WTC11 (cell line): ENCODE results near the gene CD180. TPM values are rescaled to one million over a fixed set of nuclear protein-coding genes. Genes with fewer than 3 reads are reported as not detected.

Source experiments
- ATAC-seq: fragments of 200-7000 bp; cut with Tn5 transposase; 2 replicates; pipeline ENCODE4 v1.10.0; 2021; ENCODE audit warnings: mild to moderate bottlenecking, moderate library complexity
- CTCF ChIA-PET: fragments of 300-600 bp; sonication (Branson Sonifier 250); formaldehyde crosslinking; loops from one replicate; lab custom pipeline; 2021; ENCODE audit warnings: antibody characterized with exemption; lab: Charles Lee
- POLR2A ChIA-PET: fragments of 350-600 bp; sonication (Branson Sonifier 250); formaldehyde crosslinking; loops from one replicate; lab custom pipeline; 2021; ENCODE audit warnings: antibody characterized with exemption; lab: Charles Lee
- DNase-seq: peaks from one replicate; pipeline ENCODE4 v3.0.0; 2021; ENCODE audit warnings: low spot score
- H3K27ac Mint-ChIP-seq: 2 replicates; pipeline ENCODE4 v1.8.0; 2021; ENCODE audit warnings: mixed read lengths
- H3K27me3 Mint-ChIP-seq: 2 replicates; pipeline ENCODE4 v1.8.0; 2021; ENCODE audit warnings: low read depth, mild to moderate bottlenecking, moderate library complexity, mixed read lengths
- H3K36me3 Mint-ChIP-seq: 2 replicates; pipeline ENCODE4 v1.8.0; 2021; ENCODE audit warnings: mixed read lengths
- H3K4me1 Mint-ChIP-seq: 2 replicates; pipeline ENCODE4 v1.8.0; 2022; ENCODE audit warnings: mixed read lengths
- H3K4me3 Mint-ChIP-seq: 2 replicates; pipeline ENCODE4 v1.8.0; 2021; ENCODE audit warnings: mild to moderate bottlenecking, moderate library complexity, mixed read lengths
- H3K9me3 Mint-ChIP-seq: 2 replicates; pipeline ENCODE4 v1.8.0; 2021; ENCODE audit warnings: mixed read lengths
- ATF3 ChIP-seq: sonication (generic); formaldehyde crosslinking; conservative IDR thresholded peaks from 2 replicates; pipeline ENCODE4 v1.8.1; 2022; ENCODE audit warnings: mild to moderate bottlenecking, missing genetic modification reagents
- CDX4 ChIP-seq: fragments of 250-450 bp; sonication (Bioruptor Pico); IDR thresholded peaks from 2 replicates; pipeline ENCODE4 v1.9.0; 2021; ENCODE audit warnings: moderate library complexity, mild to moderate bottlenecking, inconsistent platforms, borderline replicate concordance
- EMX1 ChIP-seq: fragments of 250-450 bp; sonication (Bioruptor Pico); IDR thresholded peaks from 2 replicates; pipeline ENCODE4 v1.8.0; 2021; ENCODE audit warnings: mild to moderate bottlenecking
- FOXP4 ChIP-seq: sonication (generic); formaldehyde crosslinking; IDR thresholded peaks from 2 replicates; pipeline ENCODE4 v1.8.0; 2022; ENCODE audit warnings: mild to moderate bottlenecking, missing genetic modification reagents
- GRHL2 ChIP-seq: fragments of 250-450 bp; sonication (Bioruptor Pico); IDR thresholded peaks from 2 replicates; pipeline ENCODE4 v1.8.0; 2022; ENCODE audit warnings: mild to moderate bottlenecking, moderate library complexity; ENCODE audit not compliant: insufficient replicate concordance, severe bottlenecking
- GTF2I ChIP-seq: fragments of 250-450 bp; sonication (Bioruptor Pico); conservative IDR thresholded peaks from 2 replicates; pipeline ENCODE4 v1.4.0; 2021; ENCODE audit warnings: mild to moderate bottlenecking
- MYBL2 ChIP-seq: sonication (generic); formaldehyde crosslinking; IDR thresholded peaks from 2 replicates; pipeline ENCODE4 v1.8.1; 2023; ENCODE audit warnings: mild to moderate bottlenecking, moderate library complexity, missing genetic modification reagents
- NFATC4 ChIP-seq: fragments of 250-450 bp; sonication (Bioruptor Pico); IDR thresholded peaks from 2 replicates; pipeline ENCODE4 v1.9.0; 2021; ENCODE audit warnings: mild to moderate bottlenecking
- RELA ChIP-seq: sonication (generic); formaldehyde crosslinking; IDR thresholded peaks from 2 replicates; pipeline ENCODE4 v1.8.1; 2022; ENCODE audit warnings: missing genetic modification reagents, mild to moderate bottlenecking, borderline replicate concordance
- SMAD3 ChIP-seq: sonication (generic); formaldehyde crosslinking; IDR thresholded peaks from 2 replicates; pipeline ENCODE4 v1.8.0; 2022; ENCODE audit warnings: missing genetic modification reagents, mild to moderate bottlenecking, borderline replicate concordance
- ZBTB43 ChIP-seq: sonication (generic); formaldehyde crosslinking; IDR thresholded peaks from 2 replicates; pipeline ENCODE4 v1.8.1; 2023; ENCODE audit warnings: mild to moderate bottlenecking, missing genetic modification reagents
- ZNF138 ChIP-seq: sonication (generic); formaldehyde crosslinking; conservative IDR thresholded peaks from 2 replicates; pipeline ENCODE4 v1.8.1; 2022; ENCODE audit warnings: mild to moderate bottlenecking, moderate library complexity, missing genetic modification reagents
- ZNF232 ChIP-seq: sonication (generic); formaldehyde crosslinking; IDR thresholded peaks from 2 replicates; pipeline ENCODE4 v1.8.0; 2022; ENCODE audit warnings: mild to moderate bottlenecking, missing genetic modification reagents
- ZNF281 ChIP-seq: sonication (generic); formaldehyde crosslinking; IDR thresholded peaks from 2 replicates; pipeline ENCODE4 v1.8.0; 2023; ENCODE audit warnings: mild to moderate bottlenecking, missing genetic modification reagents
- ZNF671 ChIP-seq: fragments of 250-450 bp; sonication (Bioruptor Pico); IDR thresholded peaks from 2 replicates; pipeline ENCODE4 v1.8.0; 2021; ENCODE audit warnings: mild to moderate bottlenecking
- total RNA-seq: library from RNA; stranded (reverse); gene quantifications from 3 replicates; pipeline ENCODE4 v1.2.3, GENCODE V29; 2021
- TF ChIP-seq, protein P1 (sequence below): sonication (generic); formaldehyde crosslinking; IDR thresholded peaks from 2 replicates; pipeline ENCODE4 v1.8.1; 2022; ENCODE audit warnings: missing genetic modification reagents, borderline replicate concordance
- TF ChIP-seq, protein P2 (sequence below): fragments of 250-450 bp; sonication (Bioruptor Pico); IDR thresholded peaks from 2 replicates; pipeline ENCODE4 v1.9.0; 2021; ENCODE audit warnings: mild to moderate bottlenecking

CD180 gene
- total RNA-seq, 1 experiment from 2014 or later = not detected

DNA sequence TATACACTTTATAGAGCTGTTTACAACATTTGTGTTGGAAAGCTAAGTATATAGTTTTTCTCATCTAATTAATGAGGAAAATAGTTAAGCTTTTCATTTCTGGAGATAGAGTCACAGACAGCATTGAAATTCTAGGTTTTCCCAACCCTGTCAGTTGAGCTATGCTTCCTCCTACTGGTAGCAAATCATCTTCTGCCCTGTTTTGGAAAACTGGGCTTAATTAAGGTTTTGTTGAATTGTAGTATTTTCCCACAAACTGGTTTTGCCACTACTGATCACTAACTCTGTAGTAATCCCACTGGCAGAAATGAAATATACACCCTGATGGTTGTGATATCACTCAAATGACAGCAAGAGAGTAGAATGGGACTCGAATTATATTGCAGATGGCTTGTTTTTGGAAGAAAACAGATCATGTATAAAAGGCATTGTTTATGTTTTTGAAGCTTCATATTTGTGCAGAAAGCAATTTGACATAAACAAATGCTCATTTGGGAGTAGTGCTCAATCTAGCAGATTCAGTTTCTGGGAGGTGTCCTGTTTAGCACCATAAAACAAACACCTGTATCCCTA lies 46.6 kb downstream of the CD180 start:
- H3K4me3 Mint-ChIP-seq = no peak overlapping the region
- TF ChIP-seq FOXP4 (CRISPR knock-in tag) (no peak), ZNF671 (CRISPR knock-in tag) (no peak), RELA (no peak), NFATC4 (CRISPR knock-in tag) (no peak), CDX4 (no peak), GRHL2 (CRISPR knock-in tag) (no peak), ZNF232 (CRISPR knock-in tag) (no peak), EMX1 (no peak), MYBL2 (CRISPR knock-in tag) (no peak), ATF3 (CRISPR knock-in tag) (no peak), GTF2I (CRISPR knock-in tag) (no peak), ZBTB43 (CRISPR knock-in tag) (no peak), ZNF138 (no peak), SMAD3 (CRISPR knock-in tag) (no peak), ZNF281 (CRISPR knock-in tag) (no peak)
- TF ChIP-seq, protein P1, sequence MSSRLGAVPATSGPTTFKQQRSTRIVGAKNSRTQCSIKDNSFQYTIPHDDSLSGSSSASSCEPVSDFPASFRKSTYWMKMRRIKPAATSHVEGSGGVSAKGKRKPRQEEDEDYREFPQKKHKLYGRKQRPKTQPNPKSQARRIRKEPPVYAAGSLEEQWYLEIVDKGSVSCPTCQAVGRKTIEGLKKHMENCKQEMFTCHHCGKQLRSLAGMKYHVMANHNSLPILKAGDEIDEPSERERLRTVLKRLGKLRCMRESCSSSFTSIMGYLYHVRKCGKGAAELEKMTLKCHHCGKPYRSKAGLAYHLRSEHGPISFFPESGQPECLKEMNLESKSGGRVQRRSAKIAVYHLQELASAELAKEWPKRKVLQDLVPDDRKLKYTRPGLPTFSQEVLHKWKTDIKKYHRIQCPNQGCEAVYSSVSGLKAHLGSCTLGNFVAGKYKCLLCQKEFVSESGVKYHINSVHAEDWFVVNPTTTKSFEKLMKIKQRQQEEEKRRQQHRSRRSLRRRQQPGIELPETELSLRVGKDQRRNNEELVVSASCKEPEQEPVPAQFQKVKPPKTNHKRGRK (CRISPR knock-in tag) = no peak
- TF ChIP-seq, protein P2, sequence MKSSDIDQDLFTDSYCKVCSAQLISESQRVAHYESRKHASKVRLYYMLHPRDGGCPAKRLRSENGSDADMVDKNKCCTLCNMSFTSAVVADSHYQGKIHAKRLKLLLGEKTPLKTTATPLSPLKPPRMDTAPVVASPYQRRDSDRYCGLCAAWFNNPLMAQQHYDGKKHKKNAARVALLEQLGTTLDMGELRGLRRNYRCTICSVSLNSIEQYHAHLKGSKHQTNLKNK (CRISPR knock-in tag) = no peak
- no peak for ATAC-seq
- no peaks in the 10 kb centered on the region for H3K9me3 Mint-ChIP-seq
- peaks cover 4% of the 10 kb centered on the region; the same call in 1 of the 2 replicates for H3K36me3 Mint-ChIP-seq
- DNase-seq = no peak
- H3K27ac Mint-ChIP-seq = no peak overlapping the region
- H3K4me1 Mint-ChIP-seq = peaks cover 5% of the 10 kb centered on the region; the same call in 1 of the 2 replicates
- H3K27me3 Mint-ChIP-seq = no peaks in the 10 kb centered on the region
- ChIA-PET POLR2A (no interaction called here), CTCF (interaction anchor here (0.7 to 1.6 kb wide), 20 partner anchors 10 to 337 kb away, joined by 3 to 8 read pairs (median 4); no protein-coding TSS in a partner anchor)
